ENCODE data around the gene RBCK1.

GRCh38 chr20:378961-379336, 29.1 kb upstream of the RBCK1 start:
- no peak for TF ChIP-seq CTCF (IDR thresholded peaks at IDR 0.05)
- no peak for TF ChIP-seq POLR2A (IDR thresholded peaks at IDR 0.05)
- no peak for TF ChIP-seq POLR2AphosphoS5 (IDR thresholded peaks at IDR 0.05; ENCODE audit: insufficient read depth in 1 of 2, low read depth in 1 of 2)

All from vagina (tissue), 2 donors.